HCT116 (cell line): Measurements from ENCODE around the gene KRTAP4-8. TPM values are rescaled to one million over a fixed set of nuclear protein-coding genes. Genes with fewer than 3 reads are reported as not detected.
"Not testable (repeated sequence)": the region's sequence is repeated elsewhere in the genome, so short reads cannot be mapped to it uniquely, and the experiment has no call there.

Experiments
- ATAC-seq: fragments of 200-7000 bp; cut with Tn5 transposase; 2 replicates; pipeline ENCODE4 v1.9.1; 2020; ENCODE audit warnings: mild to moderate bottlenecking, moderate library complexity
- BruUV-seq: library from RNA; stranded (reverse); fragments of 400-500 nt; replicated peaks from 2 replicates; lab custom pipeline; 2021; lab: Mats Ljungman, UMichigan
- CTCF ChIA-PET: fragments of 300-600 bp; sonication (Branson Sonifier 250); formaldehyde crosslinking; loops from one replicate; lab custom pipeline; 2021; ENCODE audit warnings: antibody characterized with exemption; lab: Charles Lee
- POLR2A ChIA-PET: fragments of 300-600, 350-600 bp; sonication (Branson Sonifier 250); formaldehyde crosslinking; loops from one replicate; lab custom pipeline; 2021; ENCODE audit warnings: antibody characterized with exemption; lab: Charles Lee
- RAD21 ChIA-PET, 2 experiments: fragments of 300-600 bp; sonication (Branson Sonifier 250); formaldehyde crosslinking; loops; one replicate each; lab custom pipeline; 2023; ENCODE audit warnings: low total read pairs in 2 of 2; ENCODE audit not compliant: uncharacterized antibody in 2 of 2, unreplicated experiment in 2 of 2, low non-redundant PET in 1 of 2; lab: Charles Lee
- DNase-seq: peaks from one replicate; pipeline ENCODE4 v3.0.0-alpha.2; 2010; ENCODE audit warnings: low read depth, low spot score
- H2AFZ ChIP-seq: fragments of 200-600 bp; shearing (Covaris generic), sonication (generic); 2 replicates; pipeline ENCODE4 v1.6.1; 2017; ENCODE audit warnings: low read depth, mixed run types, mixed read lengths, antibody characterized with exemption, low read length; ENCODE audit not compliant: poor library complexity, severe bottlenecking
- H3K27ac ChIP-seq: 2 replicates; pipeline ENCODE4 v1.5.1; 2012; ENCODE audit warnings: low read depth, low read length
- H3K27me3 ChIP-seq: fragments of 200-600 bp; sonication (generic); 2 replicates; pipeline ENCODE4 v1.6.1; 2016; ENCODE audit warnings: mixed run types, low read length, mixed read lengths; ENCODE audit not compliant: insufficient read depth
- H3K36me3 ChIP-seq, 2 experiments: fragments of 200-500 bp in 1 of 2; fragments of 200-600 bp in 1 of 2; sonication (Bioruptor generic) in 1 of 2; sonication (generic) in 1 of 2; 2 replicates each; pipeline versions ENCODE4 v1.5.1 to v1.6.1; 2014 to 2016; ENCODE audit warnings: low read length in 2 of 2, inconsistent platforms in 1 of 2, mixed read lengths in 1 of 2, mixed run types in 1 of 2; ENCODE audit not compliant: insufficient read depth in 2 of 2, control insufficient read depth in 1 of 2
- H3K4me1 ChIP-seq, 2 experiments: fragments of 200-600 bp in 1 of 2; sonication (generic) in 1 of 2; 2 replicates each; pipeline versions ENCODE4 v1.5.1 to v1.6.1; 2012 to 2017; ENCODE audit warnings: low read length in 2 of 2, inconsistent platforms in 1 of 2, mild to moderate bottlenecking in 1 of 2, mixed read lengths in 1 of 2, mixed run types in 1 of 2, moderate library complexity in 1 of 2; ENCODE audit not compliant: insufficient read depth in 2 of 2, control insufficient read depth in 1 of 2
- H3K4me2 ChIP-seq: fragments of 200-600 bp; sonication (generic); 2 replicates; pipeline ENCODE4 v1.6.1; 2017; ENCODE audit warnings: mixed run types, low read length, mixed read lengths
- H3K4me3 ChIP-seq, 2 experiments: fragments of 200-600 bp in 1 of 2; sonication (generic) in 1 of 2; replicated peaks in 1 of 2; 2 replicates each; pipeline ENCODE4 v1.5.1; 2011 to 2016; ENCODE audit warnings: low read length in 2 of 2, control low read depth in 1 of 2, low read depth in 1 of 2, mild to moderate bottlenecking in 1 of 2, mixed read lengths in 1 of 2, mixed run types in 1 of 2
- H3K79me2 ChIP-seq: fragments of 200-600 bp; sonication (generic); 2 replicates; pipeline ENCODE4 v1.6.1; 2017; ENCODE audit warnings: mild to moderate bottlenecking, mixed run types, low read length, moderate library complexity, mixed read lengths; ENCODE audit not compliant: insufficient read depth
- H3K9ac ChIP-seq: fragments of 200-600 bp; sonication (generic); 2 replicates; pipeline ENCODE4 v1.6.1; 2016; ENCODE audit warnings: low read length, mixed read lengths
- H3K9me2 ChIP-seq: fragments of 200-600 bp; sonication (generic), shearing (Covaris generic); 2 replicates; pipeline ENCODE4 v1.6.1; 2017; ENCODE audit warnings: mixed run types, mild to moderate bottlenecking, moderate library complexity; ENCODE audit not compliant: insufficient read depth
- H3K9me3 ChIP-seq, 2 experiments: fragments of 200-500 bp in 1 of 2; fragments of 200-600 bp in 1 of 2; sonication (Bioruptor generic) in 1 of 2; sonication (generic) in 1 of 2; 2 replicates each; pipeline ENCODE4 v1.6.1; 2014 to 2017; ENCODE audit warnings: low read length in 2 of 2, mixed read lengths in 2 of 2, inconsistent platforms in 1 of 2, low read depth in 1 of 2, mild to moderate bottlenecking in 1 of 2, mixed run types in 1 of 2, moderate library complexity in 1 of 2; ENCODE audit not compliant: control insufficient read depth in 1 of 2, insufficient read depth in 1 of 2
- H4K20me1 ChIP-seq: fragments of 200-600 bp; sonication (generic), shearing (Covaris generic); 2 replicates; pipeline ENCODE4 v1.6.1; 2017; ENCODE audit warnings: mixed run types, mild to moderate bottlenecking, moderate library complexity; ENCODE audit not compliant: insufficient read depth
- ATF3 ChIP-seq: IDR thresholded peaks from 2 replicates; pipeline ENCODE4 v1.6.1; 2012
- CBX3 ChIP-seq: IDR thresholded peaks from 2 replicates; pipeline ENCODE4 v1.6.1; 2012; ENCODE audit warnings: low read depth
- EZH2 ChIP-seq: fragments of 200-600 bp; sonication (generic); IDR thresholded peaks from 2 replicates; pipeline ENCODE4 v1.6.1; 2017; ENCODE audit warnings: antibody characterized with exemption, mixed run types
- JUND ChIP-seq: IDR thresholded peaks from 2 replicates; pipeline ENCODE4 v1.6.1; 2012
- MAX ChIP-seq: IDR thresholded peaks from 2 replicates; pipeline ENCODE4 v1.6.1; 2012
- POLR2A ChIP-seq: IDR thresholded peaks from 2 replicates; pipeline ENCODE4 v1.7.0; 2011; ENCODE audit warnings: borderline replicate concordance; ENCODE audit not compliant: insufficient read depth, insufficient read length; ENCODE audit errors: extremely low read depth
- POLR2AphosphoS5 ChIP-seq: IDR thresholded peaks from 2 replicates; pipeline ENCODE4 v1.6.1; 2011; ENCODE audit warnings: mild to moderate bottlenecking, low read depth, low read length, moderate library complexity
- REST ChIP-seq: IDR thresholded peaks from 2 replicates; pipeline ENCODE4 v1.6.1; 2012; ENCODE audit warnings: low read depth
- SIN3A ChIP-seq: IDR thresholded peaks from 2 replicates; pipeline ENCODE4 v1.6.1; 2012; ENCODE audit warnings: low read depth
- SP1 ChIP-seq: IDR thresholded peaks from 2 replicates; pipeline ENCODE4 v1.6.1; 2012; ENCODE audit warnings: low read depth
- TCF7L2 ChIP-seq: IDR thresholded peaks from 2 replicates; pipeline ENCODE4 v1.7.0; 2011; ENCODE audit warnings: borderline replicate concordance, inconsistent platforms; ENCODE audit not compliant: insufficient read depth, insufficient read length; ENCODE audit errors: extremely low read depth
- YY1 ChIP-seq: IDR thresholded peaks from 2 replicates; pipeline ENCODE4 v1.6.1; 2011; ENCODE audit warnings: low read length, low read depth, moderate library complexity, mild to moderate bottlenecking; ENCODE audit not compliant: insufficient replicate concordance; ENCODE audit errors: extremely low read depth
- ZNF274 ChIP-seq: fragments of 200-500 bp; sonication (Bioruptor generic); IDR thresholded peaks from 2 replicates; pipeline ENCODE4 v1.6.1; 2014; ENCODE audit warnings: mild to moderate bottlenecking, low read depth, low read length, inconsistent platforms
- intact Hi-C: fragments of 100-400 bp; cut with micrococcal nuclease; formaldehyde crosslinking; loops from 2 replicates; pipeline ENCODE4 v1.10.0; 2022
- total RNA-seq: library from RNA; stranded (reverse); gene quantifications from one replicate; pipeline ENCODE4 v1.2.1, GENCODE V29; 2021; ENCODE audit not compliant: unreplicated experiment

The KRTAP4-8 gene
- total RNA-seq, 1 experiment from 2014 or later = not detected

GRCh38 chr17:41057547-41057946, 40.4 kb downstream of the KRTAP4-8 start:
- RAD21 ChIA-PET = no interaction called here
- no peaks in the 10 kb centered on the region for H4K20me1 ChIP-seq
- no TSS peak for BruUV-seq
- H3K4me3 ChIP-seq = no peak overlapping the region
- H3K79me2 ChIP-seq = no peaks in the 10 kb centered on the region
- no peak for DNase-seq
- H3K36me3 ChIP-seq = peaks cover 0 to 5% of the 10 kb centered on the region in 2 experiments; a peak in 1 of 4 replicates
- peaks cover 0 to 16% of the 10 kb centered on the region in 2 experiments; a peak in 1 of 4 replicates for H3K9me3 ChIP-seq
- peaks cover 38 to 42% of the 10 kb centered on the region in 2 experiments for H3K4me1 ChIP-seq
- no peaks in the 10 kb centered on the region for H3K9me2 ChIP-seq
- H3K4me2 ChIP-seq = no peak overlapping the region
- POLR2A ChIA-PET = no interaction called here
- H3K27me3 ChIP-seq = no peaks in the 10 kb centered on the region
- CTCF ChIA-PET = no interaction called here
- intact Hi-C loops = no loop called here
- ATAC-seq = no peak
- TF ChIP-seq JUND (0 out of 2 replicates have a peak, but pooled peaks have one; percentile 11), ATF3 (no peak), SIN3A (no peak), YY1 (no peak), POLR2A (no peak), POLR2AphosphoS5 (no peak), TCF7L2 (no peak), SP1 (no peak), MAX (no peak), REST (no peak), EZH2 (no peak), ZNF274 (no peak), CBX3 (0 out of 2 replicates have a peak, but pooled peaks have one; percentile 11)
- no peak overlapping the region for H3K27ac ChIP-seq
- no peak overlapping the region for H2AFZ ChIP-seq
- no peak overlapping the region for H3K9ac ChIP-seq

- H3K27me3 ChIP-seq, RAD21 ChIA-PET, H3K9me2 ChIP-seq, intact Hi-C loops, BruUV-seq, H3K4me2 ChIP-seq, H3K9ac ChIP-seq, H4K20me1 ChIP-seq, CTCF ChIA-PET, H3K27ac ChIP-seq, H3K36me3 ChIP-seq, ATAC-seq, DNase-seq, H3K79me2 ChIP-seq, H3K4me3 ChIP-seq, H2AFZ ChIP-seq, POLR2A ChIA-PET: not testable (repeated sequence)
- Histone ChIP-seq H3K4me1 (peaks cover 14 to 18% of the 10 kb centered on the region in 2 experiments), H3K9me3 (peaks cover 0 to 21% of the 10 kb centered on the region in 2 experiments; a peak in 1 of 4 replicates)
Measured at GRCh38 chr17:41055130-41055529, 42.8 kb downstream of the KRTAP4-8 start, which contains the start of gene KRTAP2-2. Gene KRTAP2-2 (minus strand): TSS chr17:41055230. CDS start chr17:41055211, 19 bp downstream.
